ENCODE data around the gene SNRNP27. TPM values are rescaled to one million over a fixed set of nuclear protein-coding genes. Genes with fewer than 3 reads are reported as not detected.

The SNRNP27 gene
- total RNA-seq, 2 donors from 2014 or later = 33.5 to 38.6 TPM

- peak overlapping the region; percentile 67 for H3K27ac Mint-ChIP-seq
- peak overlapping the region; percentile 55 for H3K4me3 Mint-ChIP-seq
- peaks cover 37% of the 10 kb centered on the region for H3K4me1 Mint-ChIP-seq
- no peaks in the 10 kb centered on the region for H3K27me3 Mint-ChIP-seq
- no peaks in the 10 kb centered on the region for H3K9me3 ChIP-seq (ENCODE audit: control insufficient read depth, low read length, poor library complexity, severe bottlenecking)
- peaks cover 12% of the 10 kb centered on the region for H3K36me3 Mint-ChIP-seq (ENCODE audit: low read depth)
- DNase-seq (no peak), ATAC-seq (no peak)
Measured at GRCh38 chr2:69931832-69932595, 38.3 kb downstream of the SNRNP27 start.

GRCh38 chr2:69932596-69932922, 38.8 kb downstream of the SNRNP27 start:
- no peaks in the 10 kb centered on the region for H3K27me3 Mint-ChIP-seq
- peaks cover 37% of the 10 kb centered on the region for H3K4me1 Mint-ChIP-seq
- no peak overlapping the region for H3K4me3 Mint-ChIP-seq
- H3K9me3 ChIP-seq (ENCODE audit: control insufficient read depth, low read length, poor library complexity, severe bottlenecking) = no peaks in the 10 kb centered on the region
- ATAC-seq (no peak), DNase-seq (no peak)
- H3K27ac Mint-ChIP-seq = peak overlapping the region; percentile 67
- peaks cover 12% of the 10 kb centered on the region for H3K36me3 Mint-ChIP-seq (ENCODE audit: low read depth)

- no peaks in the 10 kb centered on the region for H3K9me3 ChIP-seq (ENCODE audit: control insufficient read depth, low read length, poor library complexity, severe bottlenecking)
- Mint-ChIP-seq H3K4me3 (no peak overlapping the region), H3K27me3 (no peaks in the 10 kb centered on the region), H3K4me1 (peaks cover 36% of the 10 kb centered on the region), H3K36me3 (ENCODE audit: low read depth) (peaks cover 15% of the 10 kb centered on the region), H3K27ac (no peak overlapping the region)
- ATAC-seq (no peak), DNase-seq (no peak)
Measured at GRCh38 chr2:69933254-69933828, 39.6 kb downstream of the SNRNP27 start.

GRCh38 chr2:69933839-69934613, 40.3 kb downstream of the SNRNP27 start:
- H3K36me3 Mint-ChIP-seq (ENCODE audit: low read depth) = peaks cover 22% of the 10 kb centered on the region
- H3K4me3 Mint-ChIP-seq = no peak overlapping the region
- no peaks in the 10 kb centered on the region for H3K27me3 Mint-ChIP-seq
- H3K9me3 ChIP-seq (ENCODE audit: control insufficient read depth, low read length, poor library complexity, severe bottlenecking) = no peaks in the 10 kb centered on the region
- DNase-seq = no peak
- H3K4me1 Mint-ChIP-seq = peaks cover 36% of the 10 kb centered on the region
- H3K27ac Mint-ChIP-seq = peak overlapping the region; percentile 85
- peak; percentile 23 for ATAC-seq

GRCh38 chr2:69934614-69934908, 40.8 kb downstream of the SNRNP27 start:
- Mint-ChIP-seq H3K4me1 (peaks cover 36% of the 10 kb centered on the region), H3K27ac (peak overlapping the region; percentile 85), H3K36me3 (ENCODE audit: low read depth) (peaks cover 23% of the 10 kb centered on the region), H3K27me3 (no peaks in the 10 kb centered on the region), H3K4me3 (no peak overlapping the region)
- ATAC-seq (no peak), DNase-seq (no peak)
- no peaks in the 10 kb centered on the region for H3K9me3 ChIP-seq (ENCODE audit: control insufficient read depth, low read length, poor library complexity, severe bottlenecking)

- H3K4me1 Mint-ChIP-seq = peaks cover 36% of the 10 kb centered on the region
- no peaks in the 10 kb centered on the region for H3K27me3 Mint-ChIP-seq
- H3K9me3 ChIP-seq (ENCODE audit: control insufficient read depth, low read length, poor library complexity, severe bottlenecking) = no peaks in the 10 kb centered on the region
- no peak for DNase-seq
- H3K36me3 Mint-ChIP-seq (ENCODE audit: low read depth) = peaks cover 23% of the 10 kb centered on the region
- H3K4me3 Mint-ChIP-seq = no peak overlapping the region
- peak overlapping the region; percentile 85 for H3K27ac Mint-ChIP-seq
- ATAC-seq = no peak
Measured at GRCh38 chr2:69935011-69935410, 41.3 kb downstream of the SNRNP27 start.

- no peaks in the 10 kb centered on the region for H3K9me3 ChIP-seq (ENCODE audit: control insufficient read depth, low read length, poor library complexity, severe bottlenecking)
- Mint-ChIP-seq H3K4me3 (no peak overlapping the region), H3K27me3 (no peaks in the 10 kb centered on the region), H3K36me3 (ENCODE audit: low read depth) (peaks cover 23% of the 10 kb centered on the region), H3K27ac (peak overlapping the region; percentile 61), H3K4me1 (peaks cover 27% of the 10 kb centered on the region)
- no peak for ATAC-seq
- DNase-seq = no peak
Measured at GRCh38 chr2:69936906-69937305, 43.1 kb downstream of the SNRNP27 start.

GRCh38 chr2:69937968-69938367, 44.2 kb downstream of the SNRNP27 start:
- DNase-seq = no peak
- no peak for ATAC-seq
- H3K36me3 Mint-ChIP-seq (ENCODE audit: low read depth) = peaks cover 23% of the 10 kb centered on the region
- peaks cover 20% of the 10 kb centered on the region for H3K4me1 Mint-ChIP-seq
- no peak overlapping the region for H3K4me3 Mint-ChIP-seq
- no peaks in the 10 kb centered on the region for H3K9me3 ChIP-seq (ENCODE audit: control insufficient read depth, low read length, poor library complexity, severe bottlenecking)
- H3K27me3 Mint-ChIP-seq = no peaks in the 10 kb centered on the region
- H3K27ac Mint-ChIP-seq = no peak overlapping the region

- no peaks in the 10 kb centered on the region for H3K9me3 ChIP-seq (ENCODE audit: control insufficient read depth, low read length, poor library complexity, severe bottlenecking)
- H3K27me3 Mint-ChIP-seq = no peaks in the 10 kb centered on the region
- H3K27ac Mint-ChIP-seq = peak overlapping the region; percentile 49
- DNase-seq (no peak), ATAC-seq (no peak)
- H3K4me1 Mint-ChIP-seq = peaks cover 9% of the 10 kb centered on the region
- H3K36me3 Mint-ChIP-seq (ENCODE audit: low read depth) = peaks cover 22% of the 10 kb centered on the region
- H3K4me3 Mint-ChIP-seq = no peak overlapping the region
Measured at GRCh38 chr2:69939722-69940121, 46.0 kb downstream of the SNRNP27 start.

- Mint-ChIP-seq H3K36me3 (ENCODE audit: low read depth) (peaks cover 19% of the 10 kb centered on the region), H3K27ac (no peak overlapping the region), H3K27me3 (no peaks in the 10 kb centered on the region), H3K4me3 (no peak overlapping the region), H3K4me1 (peaks cover 12% of the 10 kb centered on the region)
- ATAC-seq = no peak
- no peak for DNase-seq
- no peaks in the 10 kb centered on the region for H3K9me3 ChIP-seq (ENCODE audit: control insufficient read depth, low read length, poor library complexity, severe bottlenecking)
Measured at GRCh38 chr2:69940691-69941090, 46.9 kb downstream of the SNRNP27 start.

- DNase-seq (no peak), ATAC-seq (no peak)
- H3K9me3 ChIP-seq (ENCODE audit: control insufficient read depth, low read length, poor library complexity, severe bottlenecking) = no peaks in the 10 kb centered on the region
- Mint-ChIP-seq H3K4me1 (peaks cover 28% of the 10 kb centered on the region), H3K27me3 (no peaks in the 10 kb centered on the region), H3K36me3 (ENCODE audit: low read depth) (peaks cover 11% of the 10 kb centered on the region), H3K27ac (no peak overlapping the region), H3K4me3 (no peak overlapping the region)
Measured at GRCh38 chr2:69943000-69943842, 49.5 kb downstream of the SNRNP27 start.

GRCh38 chr2:69943843-69944525, 50.2 kb downstream of the SNRNP27 start:
- peaks cover 4% of the 10 kb centered on the region for H3K36me3 Mint-ChIP-seq (ENCODE audit: low read depth)
- H3K27me3 Mint-ChIP-seq = no peaks in the 10 kb centered on the region
- H3K4me1 Mint-ChIP-seq = peaks cover 29% of the 10 kb centered on the region
- ATAC-seq (no peak), DNase-seq (no peak)
- H3K9me3 ChIP-seq (ENCODE audit: control insufficient read depth, low read length, poor library complexity, severe bottlenecking) = no peaks in the 10 kb centered on the region
- no peak overlapping the region for H3K4me3 Mint-ChIP-seq
- no peak overlapping the region for H3K27ac Mint-ChIP-seq
